ENCODE results near the gene TRIB2. TPM values are rescaled to one million over a fixed set of nuclear protein-coding genes. Genes with fewer than 3 reads are reported as not detected.

Gene TRIB2
- total RNA-seq, 1 donor from 2014 or later = 68.8 TPM

DNA sequence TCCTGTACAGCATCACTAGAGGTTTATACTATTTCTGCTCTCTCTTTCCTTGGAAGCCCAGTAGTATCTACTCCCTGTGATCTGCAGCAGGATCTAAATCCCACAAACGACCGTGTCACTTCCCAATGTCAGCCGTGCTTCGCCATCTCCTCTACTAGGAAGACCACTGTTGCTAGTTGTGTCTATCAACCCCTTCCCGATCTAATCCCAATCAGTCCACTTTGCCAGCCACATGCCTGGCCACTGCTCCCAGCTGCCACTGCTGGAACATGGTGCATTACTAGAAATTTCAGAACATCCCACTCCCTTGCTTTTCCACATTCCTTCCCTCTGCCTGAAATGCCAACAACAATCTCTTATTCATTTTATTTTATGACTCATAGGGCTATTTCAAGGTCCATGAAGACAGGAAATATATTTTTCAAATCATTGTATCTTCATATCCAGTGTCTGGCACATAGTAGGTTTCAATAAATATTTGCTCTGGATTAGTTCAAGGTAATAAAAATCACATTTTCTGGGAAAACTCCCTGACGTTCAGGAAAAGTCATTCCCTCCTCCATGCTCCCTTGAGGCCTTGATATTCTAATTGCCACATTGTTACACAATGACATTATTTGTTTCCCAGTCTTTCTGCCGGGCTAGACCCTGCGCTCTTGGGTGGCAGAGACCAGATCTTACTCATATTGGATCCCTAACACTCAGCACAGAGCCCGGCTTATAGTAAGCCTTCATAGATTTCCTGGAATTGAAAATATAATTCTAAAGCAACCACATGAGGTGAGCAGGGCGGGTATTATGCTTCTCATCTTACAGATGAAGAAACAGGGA lies 2.1 kb upstream of the TRIB2 start:
- H3K9ac ChIP-seq = no peak overlapping the region
- no peak overlapping the region for H3K4me3 ChIP-seq
- H3K79me2 ChIP-seq (ENCODE audit: low read depth) = peaks cover 21% of the 10 kb centered on the region
- peaks cover 15% of the 10 kb centered on the region for H3K4me1 Mint-ChIP-seq
- peaks cover 6% of the 10 kb centered on the region for H4K20me1 ChIP-seq (ENCODE audit: low read depth)
- TF ChIP-seq EZH2 (IDR thresholded peaks at IDR 0.05) = no peak
- no peak for TF ChIP-seq EZH2phosphoT487 (IDR thresholded peaks at IDR 0.05)
- no peak for TF ChIP-seq CTCF (IDR thresholded peaks at IDR 0.05)
- H3K4me1 ChIP-seq = no peaks in the 10 kb centered on the region
- no peak overlapping the region for H2AFZ ChIP-seq (replicated peaks)
- H3F3A ChIP-seq (ENCODE audit: low read depth) = peaks cover 31% of the 10 kb centered on the region
- no peaks in the 10 kb centered on the region for H3K9me3 ChIP-seq (ENCODE audit: low read depth)
- no peaks in the 10 kb centered on the region for H3K36me3 ChIP-seq
- no peak overlapping the region for H3K27ac ChIP-seq
- no peaks in the 10 kb centered on the region for H3K27me3 ChIP-seq
- peaks cover 6% of the 10 kb centered on the region for H3K36me3 Mint-ChIP-seq
- H3K4me2 ChIP-seq = no peak overlapping the region
- H3K4me3 Mint-ChIP-seq = peak overlapping the region; percentile 15
- H3K27me3 Mint-ChIP-seq (ENCODE audit: insufficient read depth, low read depth) = peaks cover 4% of the 10 kb centered on the region
- DNase-seq (ENCODE audit: low spot score) = no peak
- H3K27ac Mint-ChIP-seq = no peak overlapping the region
- H3K9me3 Mint-ChIP-seq = no peaks in the 10 kb centered on the region

DNA sequence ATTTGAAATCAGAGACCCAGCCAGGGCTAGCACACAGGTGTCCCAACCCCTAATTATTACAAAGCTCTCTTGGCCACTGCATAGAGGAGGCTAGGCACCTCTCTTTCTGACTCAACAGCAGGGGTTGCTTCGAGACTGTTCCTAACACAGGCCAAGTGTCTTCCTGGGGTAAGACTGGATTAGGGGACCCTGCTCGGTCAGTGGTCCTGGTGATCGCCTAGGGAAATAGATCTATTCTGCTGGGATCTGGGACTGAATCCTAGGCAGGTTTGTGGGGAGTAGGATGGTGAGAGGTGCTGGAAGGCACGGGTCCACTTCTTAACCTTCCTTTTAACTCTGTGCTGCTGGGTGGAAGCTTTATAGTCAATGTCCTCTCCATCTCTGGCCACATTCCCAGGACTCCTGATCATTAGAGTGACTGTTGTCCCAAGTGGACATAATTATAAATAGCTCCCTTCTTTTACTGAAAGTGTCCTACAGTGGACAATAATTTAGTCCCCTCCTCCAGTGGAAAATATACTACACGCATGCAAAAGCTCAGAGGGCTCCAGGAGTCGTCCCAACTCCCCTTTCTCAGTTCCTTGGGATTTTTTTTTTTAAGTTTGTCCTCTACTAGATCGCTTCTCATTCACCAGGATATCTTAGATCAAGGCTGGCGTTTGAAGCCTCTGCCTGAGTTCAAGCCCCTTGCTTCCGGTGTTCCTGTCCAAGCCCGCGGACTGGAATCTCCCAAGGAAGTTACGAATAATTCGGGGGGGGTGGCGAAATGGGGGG lies 1.3 kb upstream of the TRIB2 start:
- Mint-ChIP-seq H3K27ac (peak overlapping the region; percentile 22), H3K4me3 (peak overlapping the region; percentile 96), H3K36me3 (peaks cover 6% of the 10 kb centered on the region), H3K4me1 (peaks cover 18% of the 10 kb centered on the region), H3K27me3 (ENCODE audit: insufficient read depth, low read depth) (peaks cover 4% of the 10 kb centered on the region), H3K9me3 (no peaks in the 10 kb centered on the region)
- Histone ChIP-seq H3K4me3 (peak overlapping the region; percentile 94), H3F3A (ENCODE audit: low read depth) (peaks cover 37% of the 10 kb centered on the region), H3K79me2 (ENCODE audit: low read depth) (peaks cover 29% of the 10 kb centered on the region), H3K4me2 (peak overlapping the region; percentile 94), H3K4me1 (peaks cover 8% of the 10 kb centered on the region), H2AFZ (replicated peaks) (no peak overlapping the region), H3K9ac (no peak overlapping the region), H3K9me3 (ENCODE audit: low read depth) (no peaks in the 10 kb centered on the region), H3K27ac (no peak overlapping the region), H3K36me3 (no peaks in the 10 kb centered on the region), H4K20me1 (ENCODE audit: low read depth) (peaks cover 14% of the 10 kb centered on the region), H3K27me3 (no peaks in the 10 kb centered on the region)
- DNase-seq (ENCODE audit: low spot score) = no peak
- TF ChIP-seq EZH2 (IDR thresholded peaks at IDR 0.05) = no peak

DNA sequence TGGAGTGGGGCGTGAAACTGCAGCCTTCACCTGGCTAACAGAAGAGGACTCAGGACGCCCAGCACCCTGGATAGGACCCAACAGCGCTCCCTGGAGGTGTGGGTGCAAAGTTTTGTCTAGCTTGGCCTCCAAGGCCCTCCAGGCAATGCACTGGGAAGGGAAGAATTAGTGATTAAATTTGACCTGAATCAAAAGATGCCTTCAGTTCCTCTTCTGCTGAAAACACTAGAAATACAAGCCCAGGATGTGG lies 779 bp upstream of the TRIB2 start:
- Histone ChIP-seq H2AFZ (replicated peaks) (peak overlapping the region; percentile 48), H3K9ac (no peak overlapping the region), H4K20me1 (ENCODE audit: low read depth) (peaks cover 19% of the 10 kb centered on the region), H3K79me2 (ENCODE audit: low read depth) (peaks cover 34% of the 10 kb centered on the region), H3K36me3 (no peaks in the 10 kb centered on the region), H3K4me3 (peak overlapping the region; percentile 94), H3K27ac (no peak overlapping the region), H3K27me3 (no peaks in the 10 kb centered on the region), H3F3A (ENCODE audit: low read depth) (peaks cover 37% of the 10 kb centered on the region), H3K4me2 (peak overlapping the region; percentile 94), H3K4me1 (peaks cover 13% of the 10 kb centered on the region), H3K9me3 (ENCODE audit: low read depth) (no peaks in the 10 kb centered on the region)
- H3K9me3 Mint-ChIP-seq = no peaks in the 10 kb centered on the region
- H3K36me3 Mint-ChIP-seq = peaks cover 6% of the 10 kb centered on the region
- peak; percentile 78 for DNase-seq (ENCODE audit: low spot score)
- peaks cover 23% of the 10 kb centered on the region for H3K4me1 Mint-ChIP-seq
- TF ChIP-seq EZH2 (IDR thresholded peaks at IDR 0.05) (no peak), CTCF (IDR thresholded peaks at IDR 0.05) (peak; percentile 71)
- H3K4me3 Mint-ChIP-seq = peak overlapping the region; percentile 96
- H3K27ac Mint-ChIP-seq = peak overlapping the region; percentile 95
- peaks cover 4% of the 10 kb centered on the region for H3K27me3 Mint-ChIP-seq (ENCODE audit: insufficient read depth, low read depth)
